ENCODE data around the gene PTAFR. TPM values are rescaled to one million over a fixed set of nuclear protein-coding genes. Genes with fewer than 3 reads are reported as not detected.
"Not testable (repeated sequence)": the region's sequence is repeated elsewhere in the genome, so short reads cannot be mapped to it uniquely, and the experiment has no call there.

PTAFR gene
- total RNA-seq, 1 experiment from 2014 or later, result 0.04 TPM

DNA sequence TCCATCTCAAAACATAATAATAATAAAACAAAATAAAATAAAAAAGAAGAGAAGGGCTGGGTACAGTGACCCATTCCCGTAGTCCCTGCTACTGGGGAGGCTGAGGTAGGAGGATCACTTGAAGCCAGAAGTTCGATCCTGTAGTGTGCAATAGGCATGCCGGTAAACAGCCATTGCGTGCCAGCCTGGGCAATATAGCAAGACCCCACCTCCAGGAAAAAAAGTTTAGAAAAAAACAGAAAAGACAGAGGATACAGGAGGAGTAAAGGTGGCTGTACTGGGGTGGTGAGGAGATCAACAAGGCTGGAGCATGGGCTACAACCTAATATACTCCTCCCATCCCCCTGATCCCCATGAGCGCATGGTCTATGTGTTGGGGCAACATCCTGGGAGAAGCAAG is 30.8 kb downstream of the PTAFR start:
- DNase-seq (ENCODE audit: low spot score), result no peak

DNA sequence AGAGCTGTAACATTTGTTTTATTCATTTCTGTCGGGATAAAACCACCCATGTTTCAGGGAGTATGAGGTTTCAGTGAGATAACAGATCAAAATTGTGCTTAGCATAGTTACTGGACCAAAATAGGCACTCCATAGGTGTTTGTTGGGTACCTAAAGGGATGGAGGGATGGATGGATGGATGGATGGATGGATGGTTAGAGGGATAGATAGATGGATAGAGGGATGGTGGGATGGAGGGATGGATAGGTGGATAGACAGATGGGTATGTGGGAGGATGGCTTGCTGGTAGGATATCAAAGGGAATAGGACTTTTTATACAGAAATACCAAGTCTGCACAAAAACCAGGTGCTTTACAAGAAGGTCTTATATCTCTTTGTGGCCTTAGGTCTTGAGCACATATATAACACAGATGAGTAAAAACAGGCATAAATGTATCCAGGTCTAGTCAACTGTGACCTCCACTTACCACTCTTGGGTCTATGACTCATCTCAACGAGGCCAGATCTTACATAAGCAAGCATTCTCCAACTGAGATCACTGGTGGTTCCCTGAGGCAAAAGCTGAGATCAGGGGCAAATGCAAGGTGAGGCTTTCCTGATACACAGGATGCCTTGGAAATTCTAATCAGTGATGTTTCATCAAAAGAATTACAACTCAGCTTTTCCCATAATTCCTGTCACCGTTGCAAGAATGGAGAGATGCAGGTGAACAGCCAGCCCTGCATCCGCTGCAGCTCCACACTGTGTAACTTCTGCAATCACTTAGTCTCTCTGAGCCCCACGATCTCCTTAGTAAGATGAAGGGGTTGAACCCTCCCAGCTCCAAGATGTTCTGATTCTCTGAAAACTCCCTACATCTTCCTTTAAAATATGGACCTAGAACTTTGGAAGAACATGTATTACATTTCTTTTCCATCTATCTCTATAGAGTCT is 32.0 kb downstream of the PTAFR start:
- DNase-seq (ENCODE audit: low spot score), result peak; percentile 39

DNA sequence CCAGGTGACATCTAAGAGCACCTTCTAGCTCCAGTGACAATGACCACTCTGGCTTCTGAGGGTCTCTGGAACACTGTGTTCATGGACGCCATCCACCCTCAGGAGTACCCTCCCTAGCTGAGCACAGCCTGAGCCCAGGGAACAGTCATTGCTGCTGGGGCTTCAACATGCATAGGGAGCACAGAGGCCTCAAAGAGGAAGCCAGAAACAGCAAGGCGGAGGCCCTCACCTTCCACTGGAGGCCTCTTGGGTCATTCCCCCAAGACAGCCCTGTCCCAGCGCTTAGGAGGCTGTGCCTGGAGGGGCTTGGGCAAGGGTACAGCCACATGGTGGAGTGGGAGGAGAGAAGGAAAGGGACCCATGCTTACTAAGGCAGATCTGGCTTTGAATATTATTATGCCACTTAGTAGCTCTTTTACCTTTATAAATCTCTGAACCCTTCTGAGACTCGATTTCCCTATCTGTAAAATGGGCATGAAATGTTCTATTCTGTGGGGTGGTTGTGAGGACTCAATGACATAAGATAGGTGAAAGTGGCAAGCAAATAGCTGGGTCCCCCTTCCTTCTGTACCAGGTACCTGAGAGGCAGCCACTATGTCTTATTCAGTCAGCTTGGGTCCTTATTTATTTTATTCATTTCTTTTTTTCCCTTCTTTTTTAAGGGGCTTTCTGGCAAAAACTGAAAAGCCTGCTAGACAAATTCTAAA is 32.8 kb downstream of the PTAFR start:
- DNase-seq (ENCODE audit: low spot score), result no peak

DNA sequence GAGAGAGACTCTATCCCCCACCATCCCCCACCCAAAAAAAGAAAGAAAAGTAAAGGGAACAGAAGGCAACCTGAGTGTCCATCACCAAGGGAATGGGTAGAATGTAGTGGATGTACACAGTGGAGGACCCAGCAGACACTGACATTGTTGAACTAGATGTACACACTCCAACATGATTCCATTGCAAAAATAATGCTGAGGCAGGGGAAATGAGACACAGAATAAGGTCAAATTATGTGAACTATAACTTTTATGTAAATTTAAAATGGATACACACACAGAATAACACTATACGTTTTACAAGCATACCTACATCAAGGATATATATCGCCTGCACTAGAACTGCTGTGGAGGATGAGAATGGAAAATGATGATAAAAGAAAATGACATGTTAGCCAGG is 34.8 kb downstream of the PTAFR start:
- DNase-seq (ENCODE audit: low spot score), result no peak

DNA sequence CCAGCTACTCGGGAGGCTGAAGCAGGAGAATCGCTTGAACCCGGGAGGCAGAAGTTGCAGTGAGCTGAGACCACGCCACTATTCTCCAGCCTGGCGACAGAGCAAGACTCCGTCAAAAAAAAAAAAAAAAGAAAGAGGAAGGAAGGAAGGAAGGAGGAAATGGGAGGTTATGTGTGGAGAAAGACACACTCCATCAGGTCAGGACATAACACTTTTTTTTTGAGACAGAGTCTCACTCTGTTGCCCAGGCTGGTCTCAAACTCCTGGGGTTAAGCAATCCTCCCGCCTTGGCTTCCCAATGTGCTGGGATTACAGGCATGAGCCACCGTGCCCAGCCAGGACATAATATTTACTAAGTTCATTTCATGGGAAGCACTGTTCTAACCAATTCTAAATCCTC is 36.6 kb downstream of the PTAFR start:
- DNase-seq (ENCODE audit: low spot score), result not testable (repeated sequence)

DNA sequence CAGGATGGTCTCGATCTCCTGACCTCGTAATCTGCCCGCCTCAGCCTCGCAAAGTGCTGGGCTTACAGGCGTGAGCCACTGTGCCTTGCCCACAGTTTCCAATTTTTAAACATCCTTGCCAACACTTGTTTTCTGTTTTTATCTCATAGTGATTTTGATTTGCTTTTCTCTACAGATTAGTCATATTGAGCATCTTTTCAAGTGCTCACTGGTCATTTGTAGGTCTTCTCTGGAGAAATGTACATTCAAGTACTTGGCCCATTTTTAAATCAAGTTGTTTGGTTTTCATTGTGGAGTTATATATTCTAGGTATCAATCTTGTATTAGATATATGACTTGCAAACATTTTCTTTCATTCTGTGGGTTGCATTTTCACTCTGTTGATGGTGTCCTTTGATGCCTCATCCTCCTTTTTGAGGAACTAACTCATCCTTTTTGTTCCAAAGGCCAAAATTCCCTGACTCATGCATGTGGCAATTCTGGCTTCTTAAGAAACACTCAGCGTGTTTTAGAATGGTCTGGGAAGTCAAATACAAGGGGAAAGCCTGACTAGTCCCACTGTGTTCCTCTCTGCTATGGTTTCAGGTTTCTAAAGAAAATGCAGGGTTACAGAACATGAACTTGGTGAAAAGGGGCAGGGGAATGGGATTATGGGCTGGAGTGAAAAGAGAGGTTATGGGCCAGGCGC is 37.3 kb downstream of the PTAFR start:
- DNase-seq (ENCODE audit: low spot score), result no peak

DNA sequence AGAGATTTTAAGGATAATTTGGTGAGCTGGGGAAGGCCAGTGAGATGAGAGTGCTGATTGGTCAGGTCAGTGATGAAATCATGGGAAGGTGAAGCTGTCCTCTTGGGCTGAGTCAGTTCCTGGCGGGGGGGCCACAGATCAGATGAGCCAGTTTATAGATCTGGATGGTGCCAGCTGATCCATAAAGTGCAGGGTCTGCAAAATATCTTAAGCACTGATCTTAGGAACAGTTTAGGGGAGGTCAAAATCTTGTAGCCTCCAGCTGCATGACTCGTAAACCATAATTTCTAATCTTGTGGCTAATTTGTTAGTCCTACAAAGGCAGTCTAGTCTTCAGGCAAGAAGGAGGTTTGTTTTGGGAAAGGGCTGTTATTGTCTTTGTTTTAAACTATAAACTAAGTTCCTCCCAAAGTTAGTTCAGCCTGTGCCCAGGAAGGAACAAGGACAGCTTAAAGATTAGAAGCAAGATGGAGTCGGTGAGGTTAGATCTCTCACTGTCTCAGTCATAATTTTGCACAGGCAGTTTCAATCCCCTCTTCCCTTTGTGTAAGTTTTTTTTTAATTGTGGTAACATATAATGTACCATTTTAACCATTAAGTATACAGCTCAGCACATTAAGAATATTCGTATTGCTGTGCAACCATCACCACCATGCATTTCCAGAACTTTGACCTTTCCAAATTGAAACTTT is 39.4 kb downstream of the PTAFR start:
- DNase-seq (ENCODE audit: low spot score), result no peak

GRCh38 chr1:28136169-28136921 is 40.1 kb downstream of the PTAFR start:
- no peak for DNase-seq (ENCODE audit: low spot score)

GRCh38 chr1:28135371-28136168 is 40.9 kb downstream of the PTAFR start:
- DNase-seq (ENCODE audit: low spot score), result no peak

DNA sequence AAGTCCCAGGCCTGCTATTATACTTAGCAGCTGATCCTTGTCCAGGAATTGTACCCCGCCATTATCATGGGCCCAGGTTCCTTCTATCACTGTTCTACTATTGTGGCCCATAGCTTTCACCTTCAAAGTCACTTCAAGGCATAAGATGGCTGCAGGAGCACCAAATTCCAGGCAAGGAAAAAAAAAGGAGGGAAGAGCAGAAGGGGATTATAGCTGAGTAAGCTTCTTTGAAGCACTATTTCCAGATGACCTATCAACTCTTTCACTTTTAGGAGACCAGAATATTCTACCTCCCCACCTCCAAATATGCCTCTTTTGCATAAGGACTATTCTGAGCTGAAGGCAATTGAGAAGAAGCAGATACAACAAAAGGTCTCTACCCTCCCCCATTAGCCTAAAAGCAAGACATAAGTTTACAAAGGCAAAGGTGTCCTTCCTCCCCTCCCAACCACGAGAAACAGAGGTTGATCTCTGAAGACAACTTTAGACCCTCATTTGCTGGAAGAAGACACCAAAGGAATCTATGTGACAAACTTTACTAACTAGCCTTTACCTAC is 41.8 kb downstream of the PTAFR start:
- no peak for DNase-seq (ENCODE audit: low spot score)

GRCh38 chr1:28132171-28133167 is 44.0 kb downstream of the PTAFR start:
- no peak for DNase-seq (ENCODE audit: low spot score)

DNA sequence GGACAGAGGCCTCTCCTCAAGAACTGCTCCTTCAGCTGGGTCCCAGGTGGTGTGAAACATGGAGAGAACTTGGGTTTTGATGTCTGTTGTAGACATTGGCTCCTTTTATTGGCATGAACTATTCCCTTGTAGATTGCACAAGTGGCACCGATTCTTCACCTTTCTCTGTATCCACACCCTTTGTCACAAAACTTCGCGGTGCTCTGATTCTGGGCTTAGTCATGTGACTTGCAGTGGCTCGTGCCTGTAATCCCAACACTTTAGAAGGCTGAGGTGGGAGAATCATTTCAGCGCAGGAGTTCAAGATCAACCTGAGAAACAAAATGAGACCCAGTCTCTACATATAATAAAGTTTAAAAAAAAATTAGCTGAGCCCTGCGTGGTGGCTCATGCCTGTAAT is 45.6 kb downstream of the PTAFR start:
- DNase-seq (ENCODE audit: low spot score), result no peak

- peak; percentile 45 for DNase-seq (ENCODE audit: low spot score)
Observed at GRCh38 chr1:28129150-28129549, 47.3 kb downstream of the PTAFR start.

DNA sequence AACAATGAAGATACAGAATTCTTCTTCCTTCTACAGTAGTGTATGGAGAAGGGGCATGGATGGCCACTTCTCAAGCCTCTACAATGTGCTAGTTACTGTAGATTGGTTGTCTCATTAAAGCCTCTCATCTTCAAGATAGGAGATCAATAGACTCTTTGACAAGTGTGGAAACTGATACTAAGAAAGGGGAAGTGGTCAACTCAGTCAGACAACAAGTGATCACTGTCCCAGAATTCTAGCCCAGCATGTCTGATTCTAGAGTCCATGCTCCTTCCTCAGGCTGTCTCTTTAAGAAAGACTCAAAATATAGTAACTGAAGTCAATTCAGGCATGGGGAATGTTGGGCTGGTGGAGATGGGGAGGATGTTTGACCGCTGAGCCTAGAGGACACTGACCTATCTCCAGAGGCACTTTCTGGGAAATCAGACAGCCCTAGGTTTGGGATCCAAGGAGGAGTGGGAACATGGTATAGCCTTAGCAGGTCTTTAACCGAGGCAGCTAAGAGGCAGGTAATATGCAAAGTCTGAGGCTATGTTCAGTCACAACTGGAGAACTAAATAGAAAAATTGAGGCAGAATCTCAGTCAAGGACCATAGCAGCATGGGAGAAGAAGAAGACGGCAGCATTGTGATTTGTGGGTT is 48.8 kb downstream of the PTAFR start:
- DNase-seq (ENCODE audit: low spot score), result no peak

GRCh38 chr1:28126783-28127490 is 49.6 kb downstream of the PTAFR start:
- no peak for DNase-seq (ENCODE audit: low spot score)

DNA sequence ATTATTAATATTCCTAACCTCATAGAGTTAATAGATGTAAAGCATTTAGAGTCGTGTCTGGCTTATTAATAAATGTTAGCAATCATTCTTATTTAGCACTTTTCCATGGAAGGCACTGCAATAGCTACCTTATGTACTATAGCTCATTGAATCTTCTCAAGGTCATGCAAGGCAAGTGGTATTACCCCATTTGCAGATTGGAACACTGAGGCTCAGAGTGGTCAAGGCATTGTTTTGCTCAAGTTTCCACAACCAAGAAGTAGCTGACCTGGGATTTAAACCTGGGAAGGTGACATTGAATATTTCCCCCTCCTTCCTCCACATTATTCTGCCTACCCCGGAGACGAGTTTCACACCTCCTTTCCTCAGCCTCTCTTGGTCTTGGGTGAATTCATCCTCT is 50.3 kb downstream of the PTAFR start:
- DNase-seq (ENCODE audit: low spot score), result no peak

DNA sequence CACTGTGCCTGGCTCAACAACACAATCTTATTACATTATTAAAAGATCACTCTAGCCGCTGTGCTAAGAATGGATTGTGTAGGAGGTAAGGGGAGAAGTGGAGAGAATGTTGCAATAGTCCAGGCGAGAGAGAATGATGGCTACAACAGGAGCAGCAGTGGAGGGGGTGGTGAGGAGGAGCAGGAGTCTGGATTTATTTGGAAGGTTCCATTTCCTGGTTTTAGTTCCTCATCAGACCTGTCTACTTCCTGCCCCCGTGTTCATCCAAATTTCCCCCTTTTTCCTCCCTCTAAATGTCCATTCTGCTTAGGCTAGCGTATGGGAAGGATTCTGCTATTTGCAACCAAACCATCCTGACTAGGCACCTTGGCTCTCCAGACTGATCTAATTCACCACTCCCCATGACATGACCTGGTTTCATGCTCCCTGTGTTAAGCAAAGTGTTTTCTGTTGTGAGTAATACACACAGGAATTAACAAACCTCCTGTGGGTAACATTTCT is 53.0 kb downstream of the PTAFR start:
- DNase-seq (ENCODE audit: low spot score), result peak; percentile 61

All from H4 (cell line).